ENCODE data around the gene YLPM1. TPM values are rescaled to one million over a fixed set of nuclear protein-coding genes. Genes with fewer than 3 reads are reported as not detected.

YLPM1 gene
- total and polyA plus RNA-seq, 10 of the 15 experiments (the other 5 are each of a cell fraction or from before 2014, with no cell fraction given) = 11.1 to 48.2 (median 18.0) TPM

DNA sequence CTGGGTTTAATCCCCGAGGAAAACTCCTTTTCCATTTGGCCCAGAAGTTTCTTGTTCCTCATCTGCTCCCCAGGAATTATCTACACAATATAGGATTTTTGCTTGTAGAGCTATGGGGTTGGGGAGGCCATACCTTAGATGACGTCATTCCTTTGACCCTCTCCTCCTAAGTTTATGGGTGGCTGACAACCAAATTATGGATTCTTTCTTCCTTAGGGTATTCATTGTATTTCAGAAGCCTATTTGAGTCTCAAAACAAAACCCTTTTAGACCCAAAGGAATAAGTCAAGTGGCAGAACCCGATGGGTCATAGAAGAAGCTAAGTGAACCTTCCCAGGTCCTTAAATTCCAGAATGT is 98.6 kb downstream of the YLPM1 start:
- ChIA-PET SMC1A (ENCODE audit: uncharacterized antibody, unreplicated experiment) (interaction anchor here (0.8 to 11.1 kb wide), 16 partner anchors 10 to 443 kb away, joined by 3 to 165 read pairs (median 8); partner anchors contain the start of genes DLST and PROX2), RAD21 (ENCODE audit: unreplicated experiment) (interaction anchor here (0.8 to 8.8 kb wide), 17 partner anchors 10 to 265 kb away, joined by 3 to 114 read pairs (median 4); partner anchors contain the start of gene NEK9), CTCF (interaction anchor here (0.6 to 13.8 kb wide), 34 partner anchors 10 to 618 kb away, joined by 3 to 552 read pairs (median 6); partner anchors contain the start of genes DLST, EIF2B2 and PROX2), POLR2A (interaction anchor here (1.1 to 1.4 kb wide), 3 partner anchors 10 to 44 kb away, joined by 3 to 9 read pairs (median 3); no protein-coding TSS in a partner anchor)
- H3K27ac ChIP-seq (ENCODE audit: control insufficient read depth, insufficient read depth) = no peak overlapping the region
- no peaks in the 10 kb centered on the region for H3K27me3 ChIP-seq (replicated peaks in 1 of 2; ENCODE audit: control insufficient read depth in 2 of 2, insufficient read depth in 2 of 2, low read length in 1 of 2)
- DNase-seq (ENCODE audit: low read depth, low spot score) (no peak), FAIRE-seq (no peak), ATAC-seq (no peak)
- TF ChIP-seq NRF1 (conservative IDR thresholded peaks at IDR 0.05; ENCODE audit: low read depth, low read length) (no peak), POU2F2 (IDR thresholded peaks at IDR 0.05; ENCODE audit: borderline replicate concordance, low read depth, low read length) (no peak), ZZZ3 (IDR thresholded peaks at IDR 0.05; ENCODE audit: control insufficient read depth, insufficient read length, low read depth) (no peak), ZNF384 (IDR thresholded peaks at IDR 0.05; ENCODE audit: borderline replicate concordance, low read depth, low read length) (no peak), RFX5 (IDR thresholded peaks at IDR 0.05; ENCODE audit: low read depth, low read length) (no peak)
- TF ChIP-seq, protein P1, sequence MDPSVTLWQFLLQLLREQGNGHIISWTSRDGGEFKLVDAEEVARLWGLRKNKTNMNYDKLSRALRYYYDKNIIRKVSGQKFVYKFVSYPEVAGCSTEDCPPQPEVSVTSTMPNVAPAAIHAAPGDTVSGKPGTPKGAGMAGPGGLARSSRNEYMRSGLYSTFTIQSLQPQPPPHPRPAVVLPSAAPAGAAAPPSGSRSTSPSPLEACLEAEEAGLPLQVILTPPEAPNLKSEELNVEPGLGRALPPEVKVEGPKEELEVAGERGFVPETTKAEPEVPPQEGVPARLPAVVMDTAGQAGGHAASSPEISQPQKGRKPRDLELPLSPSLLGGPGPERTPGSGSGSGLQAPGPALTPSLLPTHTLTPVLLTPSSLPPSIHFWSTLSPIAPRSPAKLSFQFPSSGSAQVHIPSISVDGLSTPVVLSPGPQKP (IDR thresholded peaks at IDR 0.05; ENCODE audit: low read depth, low read length) = no peak
- TF ChIP-seq, protein P2, sequence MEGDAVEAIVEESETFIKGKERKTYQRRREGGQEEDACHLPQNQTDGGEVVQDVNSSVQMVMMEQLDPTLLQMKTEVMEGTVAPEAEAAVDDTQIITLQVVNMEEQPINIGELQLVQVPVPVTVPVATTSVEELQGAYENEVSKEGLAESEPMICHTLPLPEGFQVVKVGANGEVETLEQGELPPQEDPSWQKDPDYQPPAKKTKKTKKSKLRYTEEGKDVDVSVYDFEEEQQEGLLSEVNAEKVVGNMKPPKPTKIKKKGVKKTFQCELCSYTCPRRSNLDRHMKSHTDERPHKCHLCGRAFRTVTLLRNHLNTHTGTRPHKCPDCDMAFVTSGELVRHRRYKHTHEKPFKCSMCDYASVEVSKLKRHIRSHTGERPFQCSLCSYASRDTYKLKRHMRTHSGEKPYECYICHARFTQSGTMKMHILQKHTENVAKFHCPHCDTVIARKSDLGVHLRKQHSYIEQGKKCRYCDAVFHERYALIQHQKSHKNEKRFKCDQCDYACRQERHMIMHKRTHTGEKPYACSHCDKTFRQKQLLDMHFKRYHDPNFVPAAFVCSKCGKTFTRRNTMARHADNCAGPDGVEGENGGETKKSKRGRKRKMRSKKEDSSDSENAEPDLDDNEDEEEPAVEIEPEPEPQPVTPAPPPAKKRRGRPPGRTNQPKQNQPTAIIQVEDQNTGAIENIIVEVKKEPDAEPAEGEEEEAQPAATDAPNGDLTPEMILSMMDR (IDR thresholded peaks at IDR 0.05 in 2 of 3, conservative IDR thresholded peaks at IDR 0.05 in 1 of 3; ENCODE audit: control insufficient read depth in 2 of 3, extremely low read depth in 1 of 3, insufficient read depth in 1 of 3, low read depth in 3 of 3, low read length in 3 of 3) = no peak
- no peaks in the 10 kb centered on the region for H4K20me1 ChIP-seq (ENCODE audit: control insufficient read depth, insufficient read depth)
- no peaks in the 10 kb centered on the region for H3K79me2 ChIP-seq (ENCODE audit: control insufficient read depth, insufficient read depth, low read length)
- H3K9me3 ChIP-seq (replicated peaks; ENCODE audit: control insufficient read depth, insufficient read depth, low read length) = no peaks in the 10 kb centered on the region
- no peak overlapping the region for H3K4me2 ChIP-seq (ENCODE audit: control insufficient read depth, insufficient read depth)
- in situ Hi-C loops (cut with MboI) (no loop called here), intact Hi-C loops (cut with micrococcal nuclease; ENCODE audit: unreplicated experiment) (loop anchor here (1.0 to 10.0 kb wide), 3 partner anchors 44 to 433 kb away; no protein-coding TSS in a partner anchor)
- H3K4me1 ChIP-seq (ENCODE audit: control insufficient read depth, insufficient read depth, low read length) = no peaks in the 10 kb centered on the region
- no peak overlapping the region for H3K4me3 ChIP-seq
- BruUV-seq (replicated peaks) = no TSS peak
- no peak overlapping the region for H3K9ac ChIP-seq (ENCODE audit: control insufficient read depth, insufficient read depth, low read length)
- WGBS (ENCODE audit: insufficient coverage, insufficient replicate concordance, low lambda C conversion rate, missing lambda C conversion rate) = 49% methylated on average over 3 of the region's 3 CpGs
- no peaks in the 10 kb centered on the region for H3K36me3 ChIP-seq (ENCODE audit: control insufficient read depth in 2 of 2, insufficient read depth in 2 of 2, low read length in 1 of 2)
- H2AFZ ChIP-seq (ENCODE audit: control insufficient read depth, low read depth, low read length) = no peak overlapping the region
